ENCODE results near the gene PLN. TPM values are rescaled to one million over a fixed set of nuclear protein-coding genes. Genes with fewer than 3 reads are reported as not detected.

PLN gene
- total RNA-seq, 1 donor from 2014 or later: not detected

- no peaks in the 10 kb centered on the region for H3K36me3 ChIP-seq (ENCODE audit: control insufficient read depth, insufficient read depth, low read length)
- DNase-seq (ENCODE audit: low read depth): no peak
- no peaks in the 10 kb centered on the region for H3K27me3 ChIP-seq (ENCODE audit: control insufficient read depth, insufficient read depth, low read length)
- no peak overlapping the region for H3K4me3 ChIP-seq (ENCODE audit: low read depth, low read length)
- no peak for TF ChIP-seq CTCF (IDR thresholded peaks at IDR 0.05; ENCODE audit: insufficient read depth, low read length, poor library complexity, severe bottlenecking)
These were observed 36.0 kb upstream of the PLN start for GRCh38 chr6:118511930-118512715.

DNA sequence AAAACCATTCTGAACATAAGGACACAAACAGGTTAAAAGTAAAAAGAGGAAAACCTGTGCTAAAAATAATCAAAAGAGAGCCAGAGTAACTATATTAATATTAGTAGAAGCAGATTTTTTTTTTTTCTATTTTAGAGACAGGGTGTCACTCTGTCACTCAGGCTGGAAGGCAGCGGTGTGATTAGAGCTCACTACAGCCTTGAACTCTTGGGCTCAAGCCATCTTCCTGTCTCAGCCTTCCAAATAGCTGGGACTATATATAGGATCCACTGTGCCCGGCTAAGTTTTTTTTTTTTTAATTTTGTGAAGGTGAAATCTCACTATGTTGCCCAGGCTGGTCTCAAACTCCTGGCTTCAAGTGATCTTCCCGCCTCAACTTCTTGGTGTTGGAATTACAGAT is 33.4 kb upstream of the PLN start:
- no peaks in the 10 kb centered on the region for H3K27me3 ChIP-seq (ENCODE audit: control insufficient read depth, insufficient read depth, low read length)
- TF ChIP-seq CTCF (IDR thresholded peaks at IDR 0.05; ENCODE audit: insufficient read depth, low read length, poor library complexity, severe bottlenecking): no peak
- DNase-seq (ENCODE audit: low read depth): no peak
- no peak overlapping the region for H3K4me3 ChIP-seq (ENCODE audit: low read depth, low read length)
- no peaks in the 10 kb centered on the region for H3K36me3 ChIP-seq (ENCODE audit: control insufficient read depth, insufficient read depth, low read length)

DNA sequence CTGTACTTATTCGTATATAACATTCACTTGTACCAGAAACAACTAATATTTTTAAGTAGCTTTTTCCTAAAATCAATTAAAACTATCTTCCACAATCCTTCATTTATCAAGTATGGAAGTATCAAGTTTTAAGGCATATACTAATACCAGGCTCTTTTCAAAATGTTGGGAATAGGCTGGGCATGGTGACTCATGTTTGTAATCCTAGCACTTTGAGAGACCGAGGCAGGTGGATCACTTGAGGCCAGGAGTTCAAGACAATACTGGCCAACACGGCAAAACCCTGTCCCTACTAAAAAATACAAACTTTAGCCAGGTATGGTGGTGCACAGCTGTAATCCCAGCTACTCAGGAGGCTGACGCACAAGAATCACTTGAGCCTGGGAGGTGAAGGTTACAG is 25.7 kb upstream of the PLN start:
- TF ChIP-seq CTCF (IDR thresholded peaks at IDR 0.05; ENCODE audit: insufficient read depth, low read length, poor library complexity, severe bottlenecking): no peak
- no peaks in the 10 kb centered on the region for H3K36me3 ChIP-seq (ENCODE audit: control insufficient read depth, insufficient read depth, low read length)

DNA sequence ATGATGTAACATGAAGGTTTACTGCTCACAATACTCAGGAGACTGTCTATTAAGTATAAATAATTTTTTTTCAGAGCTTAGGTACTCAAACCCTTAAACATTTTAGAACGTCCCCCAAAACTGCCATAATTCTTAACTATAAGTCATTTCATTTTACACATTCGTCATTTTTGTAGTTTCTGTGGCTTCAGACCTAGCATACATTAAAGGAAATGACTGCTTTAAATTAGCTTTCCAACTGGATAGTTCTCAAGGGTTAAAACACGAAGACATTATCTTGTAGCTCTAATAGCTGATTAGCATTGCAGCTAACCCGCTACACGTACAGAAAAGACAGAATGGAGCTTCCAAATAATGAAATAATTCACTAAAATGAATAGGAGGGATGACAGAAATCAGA is 24.9 kb upstream of the PLN start:
- TF ChIP-seq CTCF (IDR thresholded peaks at IDR 0.05; ENCODE audit: insufficient read depth, low read length, poor library complexity, severe bottlenecking): no peak
- H3K27me3 ChIP-seq (ENCODE audit: control insufficient read depth, insufficient read depth, low read length): no peaks in the 10 kb centered on the region
- H3K4me3 ChIP-seq (ENCODE audit: low read depth, low read length): no peak overlapping the region
- DNase-seq (ENCODE audit: low read depth): no peak
- H3K36me3 ChIP-seq (ENCODE audit: control insufficient read depth, insufficient read depth, low read length): no peaks in the 10 kb centered on the region

More for the DNA sequence above, 25.7 kb upstream of the PLN start:
- no peaks in the 10 kb centered on the region for H3K27me3 ChIP-seq (ENCODE audit: control insufficient read depth, insufficient read depth, low read length)
- H3K4me3 ChIP-seq (ENCODE audit: low read depth, low read length): no peak overlapping the region
- DNase-seq (ENCODE audit: low read depth): no peak

DNA sequence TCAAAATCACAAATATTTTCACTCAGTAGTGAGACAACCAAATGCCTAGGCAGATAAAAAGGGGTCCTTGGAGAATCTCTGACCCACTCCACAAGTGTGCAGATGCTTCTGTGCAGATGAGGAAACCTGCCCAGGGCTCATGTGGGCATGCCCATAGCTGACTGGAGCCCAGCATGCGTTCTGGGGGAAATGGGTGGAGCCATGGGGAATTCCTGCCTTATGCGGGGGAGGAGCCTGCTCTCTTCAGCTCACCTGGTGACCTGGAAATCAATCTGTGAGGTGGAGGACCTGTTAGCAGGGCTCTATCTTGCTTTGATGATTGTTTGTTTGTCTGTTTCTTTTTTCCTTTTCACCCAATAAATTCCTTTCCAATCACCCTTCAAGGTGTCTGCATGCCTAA is 23.4 kb upstream of the PLN start:
- H3K36me3 ChIP-seq (ENCODE audit: control insufficient read depth, insufficient read depth, low read length): no peaks in the 10 kb centered on the region
- no peak for TF ChIP-seq CTCF (IDR thresholded peaks at IDR 0.05; ENCODE audit: insufficient read depth, low read length, poor library complexity, severe bottlenecking)
- DNase-seq (ENCODE audit: low read depth): no peak
- no peaks in the 10 kb centered on the region for H3K27me3 ChIP-seq (ENCODE audit: control insufficient read depth, insufficient read depth, low read length)
- H3K4me3 ChIP-seq (ENCODE audit: low read depth, low read length): no peak overlapping the region

Data from kidney epithelial cell (primary cell).